GM23338 (cell line): ENCODE measurements around the gene SP140L. TPM values are rescaled to one million over a fixed set of nuclear protein-coding genes. Genes with fewer than 3 reads are reported as not detected.

Experiments used
- ATAC-seq: fragments of 200-7000 bp; cut with Tn5 transposase; 3 replicates; pipeline ENCODE4 v1.9.1; 2020
- DNase-seq: peaks from one replicate; pipeline ENCODE4 v3.0.0-alpha.2; 2015; ENCODE audit warnings: low spot score
- H2AFZ ChIP-seq: fragments of 200-600 bp; sonication (generic); 2 replicates; pipeline ENCODE4 v1.8.0; 2016; ENCODE audit warnings: antibody characterized with exemption, mild to moderate bottlenecking, moderate library complexity
- H3F3A ChIP-seq: fragments of 200-600 bp; sonication (generic); replicated peaks from 2 replicates; pipeline ENCODE4 v1.8.0; 2017; ENCODE audit warnings: antibody characterized with exemption, mixed run types, low read depth
- H3K27ac ChIP-seq: fragments of 200-600 bp; sonication (generic); 2 replicates; pipeline ENCODE4 v1.6.1; 2016; ENCODE audit warnings: low read depth
- H3K27me3 ChIP-seq: fragments of 200-600 bp; sonication (generic); 2 replicates; pipeline ENCODE4 v1.8.0; 2016; ENCODE audit warnings: mild to moderate bottlenecking, mixed run types, moderate library complexity; ENCODE audit not compliant: insufficient read depth
- H3K36me3 ChIP-seq: fragments of 200-600 bp; sonication (generic); 2 replicates; pipeline ENCODE4 v1.8.0; 2016; ENCODE audit warnings: mild to moderate bottlenecking; ENCODE audit not compliant: insufficient read depth
- H3K4me1 ChIP-seq: fragments of 200-600 bp; sonication (generic); 2 replicates; pipeline ENCODE4 v1.8.0; 2016; ENCODE audit warnings: mild to moderate bottlenecking, moderate library complexity; ENCODE audit not compliant: insufficient read depth
- H3K4me2 ChIP-seq: fragments of 200-600 bp; sonication (generic); 2 replicates; pipeline ENCODE4 v1.7.1; 2017; ENCODE audit warnings: mixed run types
- H3K4me3 ChIP-seq: fragments of 200-600 bp; sonication (generic); 2 replicates; pipeline ENCODE4 v1.6.1; 2016; ENCODE audit warnings: mixed run types
- H3K79me2 ChIP-seq: fragments of 200-600 bp; sonication (generic); replicated peaks from 2 replicates; pipeline ENCODE4 v1.8.0; 2017; ENCODE audit warnings: mild to moderate bottlenecking; ENCODE audit not compliant: insufficient read depth
- H3K9me2 ChIP-seq: fragments of 200-600 bp; sonication (generic); 2 replicates; pipeline ENCODE4 v1.8.0; 2017; ENCODE audit not compliant: insufficient read depth
- H4K20me1 ChIP-seq: fragments of 200-600 bp; sonication (generic); replicated peaks from 2 replicates; pipeline ENCODE4 v1.8.0; 2017; ENCODE audit warnings: mild to moderate bottlenecking; ENCODE audit not compliant: insufficient read depth
- H3K27ac Mint-ChIP-seq: 2 replicates; pipeline ENCODE4 v1.8.0; 2020; ENCODE audit warnings: inconsistent platforms, mild to moderate bottlenecking, moderate library complexity, mixed read lengths
- H3K27me3 Mint-ChIP-seq: 3 replicates; pipeline ENCODE4 v1.8.0; 2022; ENCODE audit warnings: low read depth, mild to moderate bottlenecking, moderate library complexity, mixed read lengths, inconsistent platforms; ENCODE audit not compliant: insufficient read depth, poor library complexity
- H3K36me3 Mint-ChIP-seq: 3 replicates; pipeline ENCODE4 v1.8.0; 2021; ENCODE audit warnings: low read depth, mild to moderate bottlenecking, inconsistent platforms, moderate library complexity, mixed read lengths
- H3K4me1 Mint-ChIP-seq: 3 replicates; pipeline ENCODE4 v1.8.0; 2020; ENCODE audit warnings: mild to moderate bottlenecking, inconsistent platforms, mixed read lengths
- H3K4me3 Mint-ChIP-seq: 3 replicates; pipeline ENCODE4 v1.8.0; 2021; ENCODE audit warnings: moderate library complexity, mild to moderate bottlenecking, inconsistent platforms, mixed read lengths
- H3K9me3 Mint-ChIP-seq: 3 replicates; pipeline ENCODE4 v1.8.0; 2020; ENCODE audit warnings: moderate library complexity, mild to moderate bottlenecking, inconsistent platforms, mixed read lengths
- CREB1 ChIP-seq: fragments of 250-450 bp; sonication (Bioruptor Pico); IDR thresholded peaks from 2 replicates; pipeline ENCODE4 v1.5.0; 2020; ENCODE audit warnings: low read depth, mild to moderate bottlenecking, moderate library complexity
- EZH2 ChIP-seq: fragments of 200-600 bp; sonication (generic); IDR thresholded peaks from one replicate; pipeline ENCODE4 v1.8.0; 2017; ENCODE audit warnings: antibody characterized with exemption, mild to moderate bottlenecking, low read depth; ENCODE audit not compliant: unreplicated experiment
- EZH2phosphoT487 ChIP-seq: fragments of 200-600 bp; sonication (generic); IDR thresholded peaks from one replicate; pipeline ENCODE4 v1.8.1; 2018; ENCODE audit warnings: antibody characterized with exemption; ENCODE audit not compliant: unreplicated experiment
- JUNB ChIP-seq: IDR thresholded peaks from one replicate; pipeline ENCODE4 v1.6.1; 2016; ENCODE audit warnings: antibody characterized with exemption; ENCODE audit not compliant: unreplicated experiment
- NANOG ChIP-seq: IDR thresholded peaks from 2 replicates; pipeline ENCODE4 v1.6.1; 2016; ENCODE audit warnings: antibody characterized with exemption, borderline replicate concordance
- POLR2AphosphoS5 ChIP-seq: IDR thresholded peaks from 2 replicates; pipeline ENCODE4 v1.6.1; 2016; ENCODE audit warnings: antibody characterized with exemption, low read depth
- STAT1 ChIP-seq: IDR thresholded peaks from one replicate; pipeline ENCODE4 v1.6.1; 2016; ENCODE audit warnings: antibody characterized with exemption; ENCODE audit not compliant: unreplicated experiment
- ZNF114 ChIP-seq: fragments of 250-450 bp; sonication (Bioruptor Pico); IDR thresholded peaks from 2 replicates; pipeline ENCODE4 v1.5.0; 2020; ENCODE audit warnings: mild to moderate bottlenecking, moderate library complexity
- ZNF331 ChIP-seq: fragments of 250-450 bp; sonication (Bioruptor Pico); IDR thresholded peaks from 2 replicates; pipeline ENCODE4 v1.5.0; 2020; ENCODE audit warnings: low read depth, mild to moderate bottlenecking, moderate library complexity
- polyA plus RNA-seq: library from polyadenylated mRNA; unstranded; fragments of >200 nt; fragmentation: Nextera tagmentation; extraction: Ambion mirVana; gene quantifications from 2 replicates; pipeline ENCODE4 v1.2.1, GENCODE V29; 2016
- total RNA-seq: library from RNA; depleted of rRNA; stranded (reverse); fragments of >200 nt; shearing (Covaris generic); gene quantifications from 2 replicates; pipeline ENCODE4 v1.2.3, GENCODE V29; 2014
- TF ChIP-seq, protein P1 (sequence below): fragments of 250-450 bp; sonication (Bioruptor Pico); IDR thresholded peaks from 2 replicates; pipeline ENCODE4 v1.5.0; 2020; ENCODE audit warnings: mild to moderate bottlenecking, moderate library complexity
- TF ChIP-seq, protein P2 (sequence below): IDR thresholded peaks from one replicate; pipeline ENCODE4 v1.6.1; 2018; ENCODE audit warnings: antibody characterized with exemption; ENCODE audit not compliant: unreplicated experiment
- TF ChIP-seq, protein P3 (sequence below): IDR thresholded peaks from 2 replicates; pipeline ENCODE4 v1.6.1; 2016; ENCODE audit warnings: antibody characterized with exemption

SP140L gene
- total and polyA plus RNA-seq, 2 experiments from 2014 or later: 1.3 to 1.7 TPM

DNA sequence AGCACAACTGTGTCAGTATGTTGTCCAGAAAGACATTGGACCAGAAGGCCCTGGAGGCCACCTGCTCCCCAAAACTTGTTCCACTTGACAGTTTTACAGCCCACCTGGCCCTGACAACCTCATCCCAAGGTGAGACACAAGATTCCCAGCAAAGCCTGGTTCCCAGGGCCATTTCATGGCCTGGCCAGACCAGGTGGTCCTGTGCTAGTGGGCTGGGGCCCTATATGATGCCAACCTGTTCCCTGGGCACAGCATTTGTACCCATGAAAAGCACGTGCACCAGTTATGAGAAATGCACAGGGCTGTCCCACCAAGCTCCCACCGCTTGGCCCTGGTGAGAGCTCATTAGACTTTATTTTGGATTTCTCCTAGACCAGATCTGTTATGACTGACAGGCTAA is 6.0 kb upstream of the SP140L start:
- ATAC-seq (no peak), DNase-seq (no peak)
- Mint-ChIP-seq H3K27me3 (peaks cover 3% of the 10 kb centered on the region), H3K4me1 (no peaks in the 10 kb centered on the region), H3K27ac (no peak overlapping the region), H3K36me3 (peaks cover 19% of the 10 kb centered on the region), H3K9me3 (peaks cover 49% of the 10 kb centered on the region), H3K4me3 (no peak overlapping the region)
- H3F3A ChIP-seq: no peaks in the 10 kb centered on the region
- H3K36me3 ChIP-seq: no peaks in the 10 kb centered on the region; the same call in 1 of the 2 replicates
- H3K4me2 ChIP-seq: no peak overlapping the region
- TF ChIP-seq, protein P1, sequence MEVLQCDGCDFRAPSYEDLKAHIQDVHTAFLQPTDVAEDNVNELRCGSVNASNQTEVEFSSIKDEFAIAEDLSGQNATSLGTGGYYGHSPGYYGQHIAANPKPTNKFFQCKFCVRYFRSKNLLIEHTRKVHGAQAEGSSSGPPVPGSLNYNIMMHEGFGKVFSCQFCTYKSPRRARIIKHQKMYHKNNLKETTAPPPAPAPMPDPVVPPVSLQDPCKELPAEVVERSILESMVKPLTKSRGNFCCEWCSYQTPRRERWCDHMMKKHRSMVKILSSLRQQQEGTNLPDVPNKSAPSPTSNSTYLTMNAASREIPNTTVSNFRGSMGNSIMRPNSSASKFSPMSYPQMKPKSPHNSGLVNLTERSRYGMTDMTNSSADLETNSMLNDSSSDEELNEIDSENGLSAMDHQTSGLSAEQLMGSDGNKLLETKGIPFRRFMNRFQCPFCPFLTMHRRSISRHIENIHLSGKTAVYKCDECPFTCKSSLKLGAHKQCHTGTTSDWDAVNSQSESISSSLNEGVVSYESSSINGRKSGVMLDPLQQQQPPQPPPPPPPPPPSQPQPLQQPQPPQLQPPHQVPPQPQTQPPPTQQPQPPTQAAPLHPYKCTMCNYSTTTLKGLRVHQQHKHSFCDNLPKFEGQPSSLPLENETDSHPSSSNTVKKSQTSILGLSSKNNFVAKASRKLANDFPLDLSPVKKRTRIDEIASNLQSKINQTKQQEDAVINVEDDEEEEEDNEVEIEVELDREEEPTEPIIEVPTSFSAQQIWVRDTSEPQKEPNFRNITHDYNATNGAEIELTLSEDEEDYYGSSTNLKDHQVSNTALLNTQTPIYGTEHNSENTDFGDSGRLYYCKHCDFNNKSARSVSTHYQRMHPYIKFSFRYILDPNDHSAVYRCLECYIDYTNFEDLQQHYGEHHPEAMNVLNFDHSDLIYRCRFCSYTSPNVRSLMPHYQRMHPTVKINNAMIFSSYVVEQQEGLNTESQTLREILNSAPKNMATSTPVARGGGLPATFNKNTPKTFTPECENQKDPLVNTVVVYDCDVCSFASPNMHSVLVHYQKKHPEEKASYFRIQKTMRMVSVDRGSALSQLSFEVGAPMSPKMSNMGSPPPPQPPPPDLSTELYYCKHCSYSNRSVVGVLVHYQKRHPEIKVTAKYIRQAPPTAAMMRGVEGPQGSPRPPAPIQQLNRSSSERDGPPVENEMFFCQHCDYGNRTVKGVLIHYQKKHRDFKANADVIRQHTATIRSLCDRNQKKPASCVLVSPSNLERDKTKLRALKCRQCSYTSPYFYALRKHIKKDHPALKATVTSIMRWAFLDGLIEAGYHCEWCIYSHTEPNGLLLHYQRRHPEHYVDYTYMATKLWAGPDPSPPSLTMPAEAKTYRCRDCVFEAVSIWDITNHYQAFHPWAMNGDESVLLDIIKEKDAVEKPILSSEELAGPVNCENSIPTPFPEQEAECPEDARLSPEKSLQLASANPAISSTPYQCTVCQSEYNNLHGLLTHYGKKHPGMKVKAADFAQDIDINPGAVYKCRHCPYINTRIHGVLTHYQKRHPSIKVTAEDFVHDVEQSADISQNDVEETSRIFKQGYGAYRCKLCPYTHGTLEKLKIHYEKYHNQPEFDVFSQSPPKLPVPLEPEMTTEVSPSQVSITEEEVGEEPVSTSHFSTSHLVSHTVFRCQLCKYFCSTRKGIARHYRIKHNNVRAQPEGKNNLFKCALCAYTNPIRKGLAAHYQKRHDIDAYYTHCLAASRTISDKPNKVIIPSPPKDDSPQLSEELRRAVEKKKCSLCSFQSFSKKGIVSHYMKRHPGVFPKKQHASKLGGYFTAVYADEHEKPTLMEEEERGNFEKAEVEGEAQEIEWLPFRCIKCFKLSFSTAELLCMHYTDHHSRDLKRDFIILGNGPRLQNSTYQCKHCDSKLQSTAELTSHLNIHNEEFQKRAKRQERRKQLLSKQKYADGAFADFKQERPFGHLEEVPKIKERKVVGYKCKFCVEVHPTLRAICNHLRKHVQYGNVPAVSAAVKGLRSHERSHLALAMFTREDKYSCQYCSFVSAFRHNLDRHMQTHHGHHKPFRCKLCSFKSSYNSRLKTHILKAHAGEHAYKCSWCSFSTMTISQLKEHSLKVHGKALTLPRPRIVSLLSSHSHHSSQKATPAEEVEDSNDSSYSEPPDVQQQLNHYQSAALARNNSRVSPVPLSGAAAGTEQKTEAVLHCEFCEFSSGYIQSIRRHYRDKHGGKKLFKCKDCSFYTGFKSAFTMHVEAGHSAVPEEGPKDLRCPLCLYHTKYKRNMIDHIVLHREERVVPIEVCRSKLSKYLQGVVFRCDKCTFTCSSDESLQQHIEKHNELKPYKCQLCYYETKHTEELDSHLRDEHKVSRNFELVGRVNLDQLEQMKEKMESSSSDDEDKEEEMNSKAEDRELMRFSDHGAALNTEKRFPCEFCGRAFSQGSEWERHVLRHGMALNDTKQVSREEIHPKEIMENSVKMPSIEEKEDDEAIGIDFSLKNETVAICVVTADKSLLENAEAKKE: no peak
- TF ChIP-seq, protein P2, sequence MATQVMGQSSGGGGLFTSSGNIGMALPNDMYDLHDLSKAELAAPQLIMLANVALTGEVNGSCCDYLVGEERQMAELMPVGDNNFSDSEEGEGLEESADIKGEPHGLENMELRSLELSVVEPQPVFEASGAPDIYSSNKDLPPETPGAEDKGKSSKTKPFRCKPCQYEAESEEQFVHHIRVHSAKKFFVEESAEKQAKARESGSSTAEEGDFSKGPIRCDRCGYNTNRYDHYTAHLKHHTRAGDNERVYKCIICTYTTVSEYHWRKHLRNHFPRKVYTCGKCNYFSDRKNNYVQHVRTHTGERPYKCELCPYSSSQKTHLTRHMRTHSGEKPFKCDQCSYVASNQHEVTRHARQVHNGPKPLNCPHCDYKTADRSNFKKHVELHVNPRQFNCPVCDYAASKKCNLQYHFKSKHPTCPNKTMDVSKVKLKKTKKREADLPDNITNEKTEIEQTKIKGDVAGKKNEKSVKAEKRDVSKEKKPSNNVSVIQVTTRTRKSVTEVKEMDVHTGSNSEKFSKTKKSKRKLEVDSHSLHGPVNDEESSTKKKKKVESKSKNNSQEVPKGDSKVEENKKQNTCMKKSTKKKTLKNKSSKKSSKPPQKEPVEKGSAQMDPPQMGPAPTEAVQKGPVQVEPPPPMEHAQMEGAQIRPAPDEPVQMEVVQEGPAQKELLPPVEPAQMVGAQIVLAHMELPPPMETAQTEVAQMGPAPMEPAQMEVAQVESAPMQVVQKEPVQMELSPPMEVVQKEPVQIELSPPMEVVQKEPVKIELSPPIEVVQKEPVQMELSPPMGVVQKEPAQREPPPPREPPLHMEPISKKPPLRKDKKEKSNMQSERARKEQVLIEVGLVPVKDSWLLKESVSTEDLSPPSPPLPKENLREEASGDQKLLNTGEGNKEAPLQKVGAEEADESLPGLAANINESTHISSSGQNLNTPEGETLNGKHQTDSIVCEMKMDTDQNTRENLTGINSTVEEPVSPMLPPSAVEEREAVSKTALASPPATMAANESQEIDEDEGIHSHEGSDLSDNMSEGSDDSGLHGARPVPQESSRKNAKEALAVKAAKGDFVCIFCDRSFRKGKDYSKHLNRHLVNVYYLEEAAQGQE: no peak
- TF ChIP-seq POLR2AphosphoS5 (no peak), JUNB (no peak), EZH2phosphoT487 (no peak), ZNF114 (no peak), EZH2 (no peak), NANOG (no peak), ZNF331 (CRISPR knock-in tag) (no peak), CREB1 (CRISPR knock-in tag) (no peak), STAT1 (no peak)
- TF ChIP-seq, protein P3, sequence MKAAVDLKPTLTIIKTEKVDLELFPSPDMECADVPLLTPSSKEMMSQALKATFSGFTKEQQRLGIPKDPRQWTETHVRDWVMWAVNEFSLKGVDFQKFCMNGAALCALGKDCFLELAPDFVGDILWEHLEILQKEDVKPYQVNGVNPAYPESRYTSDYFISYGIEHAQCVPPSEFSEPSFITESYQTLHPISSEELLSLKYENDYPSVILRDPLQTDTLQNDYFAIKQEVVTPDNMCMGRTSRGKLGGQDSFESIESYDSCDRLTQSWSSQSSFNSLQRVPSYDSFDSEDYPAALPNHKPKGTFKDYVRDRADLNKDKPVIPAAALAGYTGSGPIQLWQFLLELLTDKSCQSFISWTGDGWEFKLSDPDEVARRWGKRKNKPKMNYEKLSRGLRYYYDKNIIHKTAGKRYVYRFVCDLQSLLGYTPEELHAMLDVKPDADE: no peak
- H3K4me1 ChIP-seq: no peaks in the 10 kb centered on the region
- H3K4me3 ChIP-seq: no peak overlapping the region
- H3K79me2 ChIP-seq: no peaks in the 10 kb centered on the region
- H2AFZ ChIP-seq: no peak overlapping the region
- H3K27me3 ChIP-seq: no peaks in the 10 kb centered on the region
- H4K20me1 ChIP-seq: no peaks in the 10 kb centered on the region
- no peak overlapping the region for H3K27ac ChIP-seq
- H3K9me2 ChIP-seq: 0 out of 2 replicates have a peak, but pooled peaks cover 4% of the 10 kb centered on the region
